Hepatocyte (in vitro differentiated cells): ENCODE measurements around the gene ZBTB38.

ENCODE experiments used
- EZH2 ChIP-seq: fragments of 200-600 bp; sonication (generic); IDR thresholded peaks from 2 replicates; pipeline ENCODE4 v1.6.1; 2016; ENCODE audit warnings: antibody characterized with exemption, mild to moderate bottlenecking, borderline replicate concordance
- EZH2phosphoT487 ChIP-seq: fragments of 200-600 bp; sonication (generic); IDR thresholded peaks from one replicate; pipeline ENCODE4 v1.6.1; 2018; ENCODE audit warnings: antibody characterized with exemption, mild to moderate bottlenecking, low read depth, moderate library complexity; ENCODE audit not compliant: unreplicated experiment, severe bottlenecking
- TF ChIP-seq, protein P1 (sequence below): fragments of 200-600 bp; sonication (generic); IDR thresholded peaks from 2 replicates; pipeline ENCODE4 v1.5.1; 2016; ENCODE audit warnings: antibody characterized with exemption, mild to moderate bottlenecking; ENCODE audit not compliant: poor library complexity

DNA sequence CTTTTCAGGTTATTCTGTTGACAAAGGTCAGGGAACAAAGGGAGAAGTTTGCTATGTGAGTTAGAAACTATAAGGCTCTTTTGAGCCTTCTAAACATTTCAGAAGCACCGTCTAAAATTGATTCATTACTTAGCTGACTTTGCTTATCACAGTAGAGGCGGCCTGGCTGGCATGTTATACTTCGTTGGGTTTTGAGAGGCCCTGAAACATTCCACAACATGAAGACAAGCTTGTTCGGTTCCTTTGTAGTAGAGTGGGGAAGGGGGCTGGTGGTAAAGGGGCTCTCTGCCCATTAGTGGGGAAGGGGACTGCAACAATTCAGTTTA, 23.6 kb downstream of the ZBTB38 start:
- TF ChIP-seq, protein P1, sequence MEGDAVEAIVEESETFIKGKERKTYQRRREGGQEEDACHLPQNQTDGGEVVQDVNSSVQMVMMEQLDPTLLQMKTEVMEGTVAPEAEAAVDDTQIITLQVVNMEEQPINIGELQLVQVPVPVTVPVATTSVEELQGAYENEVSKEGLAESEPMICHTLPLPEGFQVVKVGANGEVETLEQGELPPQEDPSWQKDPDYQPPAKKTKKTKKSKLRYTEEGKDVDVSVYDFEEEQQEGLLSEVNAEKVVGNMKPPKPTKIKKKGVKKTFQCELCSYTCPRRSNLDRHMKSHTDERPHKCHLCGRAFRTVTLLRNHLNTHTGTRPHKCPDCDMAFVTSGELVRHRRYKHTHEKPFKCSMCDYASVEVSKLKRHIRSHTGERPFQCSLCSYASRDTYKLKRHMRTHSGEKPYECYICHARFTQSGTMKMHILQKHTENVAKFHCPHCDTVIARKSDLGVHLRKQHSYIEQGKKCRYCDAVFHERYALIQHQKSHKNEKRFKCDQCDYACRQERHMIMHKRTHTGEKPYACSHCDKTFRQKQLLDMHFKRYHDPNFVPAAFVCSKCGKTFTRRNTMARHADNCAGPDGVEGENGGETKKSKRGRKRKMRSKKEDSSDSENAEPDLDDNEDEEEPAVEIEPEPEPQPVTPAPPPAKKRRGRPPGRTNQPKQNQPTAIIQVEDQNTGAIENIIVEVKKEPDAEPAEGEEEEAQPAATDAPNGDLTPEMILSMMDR = no peak
- TF ChIP-seq EZH2 = no peak
- TF ChIP-seq EZH2phosphoT487 = no peak
